GM23338 (cell line): Measurements from ENCODE around the gene DNAJC15. TPM values are rescaled to one million over a fixed set of nuclear protein-coding genes. Genes with fewer than 3 reads are reported as not detected.

Experiments used
- ATAC-seq: fragments of 200-7000 bp; cut with Tn5 transposase; 3 replicates; pipeline ENCODE4 v1.9.1; 2020
- DNase-seq: peaks from one replicate; pipeline ENCODE4 v3.0.0-alpha.2; 2015; ENCODE audit warnings: low spot score
- H2AFZ ChIP-seq: fragments of 200-600 bp; sonication (generic); 2 replicates; pipeline ENCODE4 v1.8.0; 2016; ENCODE audit warnings: antibody characterized with exemption, mild to moderate bottlenecking, moderate library complexity
- H3F3A ChIP-seq: fragments of 200-600 bp; sonication (generic); replicated peaks from 2 replicates; pipeline ENCODE4 v1.8.0; 2017; ENCODE audit warnings: antibody characterized with exemption, mixed run types, low read depth
- H3K27ac ChIP-seq: fragments of 200-600 bp; sonication (generic); 2 replicates; pipeline ENCODE4 v1.6.1; 2016; ENCODE audit warnings: low read depth
- H3K27me3 ChIP-seq: fragments of 200-600 bp; sonication (generic); 2 replicates; pipeline ENCODE4 v1.8.0; 2016; ENCODE audit warnings: mild to moderate bottlenecking, mixed run types, moderate library complexity; ENCODE audit not compliant: insufficient read depth
- H3K36me3 ChIP-seq: fragments of 200-600 bp; sonication (generic); 2 replicates; pipeline ENCODE4 v1.8.0; 2016; ENCODE audit warnings: mild to moderate bottlenecking; ENCODE audit not compliant: insufficient read depth
- H3K4me1 ChIP-seq: fragments of 200-600 bp; sonication (generic); 2 replicates; pipeline ENCODE4 v1.8.0; 2016; ENCODE audit warnings: mild to moderate bottlenecking, moderate library complexity; ENCODE audit not compliant: insufficient read depth
- H3K4me2 ChIP-seq: fragments of 200-600 bp; sonication (generic); 2 replicates; pipeline ENCODE4 v1.7.1; 2017; ENCODE audit warnings: mixed run types
- H3K4me3 ChIP-seq: fragments of 200-600 bp; sonication (generic); 2 replicates; pipeline ENCODE4 v1.6.1; 2016; ENCODE audit warnings: mixed run types
- H3K79me2 ChIP-seq: fragments of 200-600 bp; sonication (generic); replicated peaks from 2 replicates; pipeline ENCODE4 v1.8.0; 2017; ENCODE audit warnings: mild to moderate bottlenecking; ENCODE audit not compliant: insufficient read depth
- H3K9me2 ChIP-seq: fragments of 200-600 bp; sonication (generic); 2 replicates; pipeline ENCODE4 v1.8.0; 2017; ENCODE audit not compliant: insufficient read depth
- H4K20me1 ChIP-seq: fragments of 200-600 bp; sonication (generic); replicated peaks from 2 replicates; pipeline ENCODE4 v1.8.0; 2017; ENCODE audit warnings: mild to moderate bottlenecking; ENCODE audit not compliant: insufficient read depth
- H3K27ac Mint-ChIP-seq: 2 replicates; pipeline ENCODE4 v1.8.0; 2020; ENCODE audit warnings: inconsistent platforms, mild to moderate bottlenecking, moderate library complexity, mixed read lengths
- H3K27me3 Mint-ChIP-seq: 3 replicates; pipeline ENCODE4 v1.8.0; 2022; ENCODE audit warnings: low read depth, mild to moderate bottlenecking, moderate library complexity, mixed read lengths, inconsistent platforms; ENCODE audit not compliant: insufficient read depth, poor library complexity
- H3K36me3 Mint-ChIP-seq: 3 replicates; pipeline ENCODE4 v1.8.0; 2021; ENCODE audit warnings: low read depth, mild to moderate bottlenecking, inconsistent platforms, moderate library complexity, mixed read lengths
- H3K4me1 Mint-ChIP-seq: 3 replicates; pipeline ENCODE4 v1.8.0; 2020; ENCODE audit warnings: mild to moderate bottlenecking, inconsistent platforms, mixed read lengths
- H3K4me3 Mint-ChIP-seq: 3 replicates; pipeline ENCODE4 v1.8.0; 2021; ENCODE audit warnings: moderate library complexity, mild to moderate bottlenecking, inconsistent platforms, mixed read lengths
- H3K9me3 Mint-ChIP-seq: 3 replicates; pipeline ENCODE4 v1.8.0; 2020; ENCODE audit warnings: moderate library complexity, mild to moderate bottlenecking, inconsistent platforms, mixed read lengths
- CREB1 ChIP-seq: fragments of 250-450 bp; sonication (Bioruptor Pico); IDR thresholded peaks from 2 replicates; pipeline ENCODE4 v1.5.0; 2020; ENCODE audit warnings: low read depth, mild to moderate bottlenecking, moderate library complexity
- EZH2 ChIP-seq: fragments of 200-600 bp; sonication (generic); IDR thresholded peaks from one replicate; pipeline ENCODE4 v1.8.0; 2017; ENCODE audit warnings: antibody characterized with exemption, mild to moderate bottlenecking, low read depth; ENCODE audit not compliant: unreplicated experiment
- EZH2phosphoT487 ChIP-seq: fragments of 200-600 bp; sonication (generic); IDR thresholded peaks from one replicate; pipeline ENCODE4 v1.8.1; 2018; ENCODE audit warnings: antibody characterized with exemption; ENCODE audit not compliant: unreplicated experiment
- JUNB ChIP-seq: IDR thresholded peaks from one replicate; pipeline ENCODE4 v1.6.1; 2016; ENCODE audit warnings: antibody characterized with exemption; ENCODE audit not compliant: unreplicated experiment
- POLR2AphosphoS5 ChIP-seq: IDR thresholded peaks from 2 replicates; pipeline ENCODE4 v1.6.1; 2016; ENCODE audit warnings: antibody characterized with exemption, low read depth
- STAT1 ChIP-seq: IDR thresholded peaks from one replicate; pipeline ENCODE4 v1.6.1; 2016; ENCODE audit warnings: antibody characterized with exemption; ENCODE audit not compliant: unreplicated experiment
- polyA plus RNA-seq: library from polyadenylated mRNA; unstranded; fragments of >200 nt; fragmentation: Nextera tagmentation; extraction: Ambion mirVana; gene quantifications from 2 replicates; pipeline ENCODE4 v1.2.1, GENCODE V29; 2016
- total RNA-seq: library from RNA; depleted of rRNA; stranded (reverse); fragments of >200 nt; shearing (Covaris generic); gene quantifications from 2 replicates; pipeline ENCODE4 v1.2.3, GENCODE V29; 2014
- TF ChIP-seq, protein P1 (sequence below), 2 experiments: fragments of 200-600 bp in 1 of 2; sonication (generic) in 1 of 2; conservative IDR thresholded peaks; 2 replicates each; pipeline versions ENCODE4 v1.5.1 to v1.6.1; 2016 to 2017; ENCODE audit warnings: antibody characterized with exemption in 2 of 2, low read depth in 2 of 2, mild to moderate bottlenecking in 2 of 2, moderate library complexity in 1 of 2
- TF ChIP-seq, protein P2 (sequence below): IDR thresholded peaks from one replicate; pipeline ENCODE4 v1.6.1; 2018; ENCODE audit warnings: antibody characterized with exemption; ENCODE audit not compliant: unreplicated experiment

The DNAJC15 gene
- total and polyA plus RNA-seq, 2 experiments from 2014 or later: 11.4 to 80.4 TPM

DNA sequence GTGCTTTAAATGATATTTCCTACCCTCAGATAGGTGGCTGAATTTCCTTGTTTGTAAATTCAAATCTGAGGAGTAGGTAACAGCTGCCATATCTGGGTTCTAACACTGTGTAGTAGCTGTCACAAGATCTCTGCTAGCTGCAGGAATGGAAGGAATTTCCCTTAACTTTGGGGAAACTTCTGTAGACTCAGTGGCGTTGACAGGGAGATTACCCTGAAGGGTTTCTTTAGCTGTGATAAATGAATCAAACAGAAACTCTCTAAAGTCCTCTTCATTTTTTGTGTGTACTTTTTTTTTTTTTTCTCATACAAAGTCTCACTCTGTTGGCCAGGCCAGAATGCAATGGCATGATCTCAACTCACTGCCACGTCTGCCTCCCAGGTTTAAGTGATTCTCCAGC lies 26.0 kb upstream of the DNAJC15 start:
- Histone ChIP-seq H3K4me3 (no peak overlapping the region), H3K4me1 (0 out of 2 replicates have a peak, but pooled peaks cover 10% of the 10 kb centered on the region), H3K4me2 (no peak overlapping the region), H4K20me1 (no peaks in the 10 kb centered on the region), H3K9me2 (peaks cover 5% of the 10 kb centered on the region; the same call in 1 of the 2 replicates), H3F3A (no peaks in the 10 kb centered on the region), H3K27ac (no peak overlapping the region), H3K27me3 (peaks cover 17% of the 10 kb centered on the region), H3K79me2 (no peaks in the 10 kb centered on the region), H2AFZ (no peak overlapping the region), H3K36me3 (no peaks in the 10 kb centered on the region)
- Mint-ChIP-seq H3K27ac (no peak overlapping the region), H3K4me3 (no peak overlapping the region), H3K4me1 (peaks cover 3% of the 10 kb centered on the region; the same call in 2 of the 3 replicates), H3K36me3 (no peaks in the 10 kb centered on the region), H3K9me3 (no peaks in the 10 kb centered on the region; the same call in 2 of the 3 replicates), H3K27me3 (peaks cover 7% of the 10 kb centered on the region)
- TF ChIP-seq POLR2AphosphoS5 (no peak), EZH2phosphoT487 (no peak), CREB1 (CRISPR knock-in tag) (no peak), EZH2 (no peak), JUNB (no peak)
- TF ChIP-seq, protein P1, sequence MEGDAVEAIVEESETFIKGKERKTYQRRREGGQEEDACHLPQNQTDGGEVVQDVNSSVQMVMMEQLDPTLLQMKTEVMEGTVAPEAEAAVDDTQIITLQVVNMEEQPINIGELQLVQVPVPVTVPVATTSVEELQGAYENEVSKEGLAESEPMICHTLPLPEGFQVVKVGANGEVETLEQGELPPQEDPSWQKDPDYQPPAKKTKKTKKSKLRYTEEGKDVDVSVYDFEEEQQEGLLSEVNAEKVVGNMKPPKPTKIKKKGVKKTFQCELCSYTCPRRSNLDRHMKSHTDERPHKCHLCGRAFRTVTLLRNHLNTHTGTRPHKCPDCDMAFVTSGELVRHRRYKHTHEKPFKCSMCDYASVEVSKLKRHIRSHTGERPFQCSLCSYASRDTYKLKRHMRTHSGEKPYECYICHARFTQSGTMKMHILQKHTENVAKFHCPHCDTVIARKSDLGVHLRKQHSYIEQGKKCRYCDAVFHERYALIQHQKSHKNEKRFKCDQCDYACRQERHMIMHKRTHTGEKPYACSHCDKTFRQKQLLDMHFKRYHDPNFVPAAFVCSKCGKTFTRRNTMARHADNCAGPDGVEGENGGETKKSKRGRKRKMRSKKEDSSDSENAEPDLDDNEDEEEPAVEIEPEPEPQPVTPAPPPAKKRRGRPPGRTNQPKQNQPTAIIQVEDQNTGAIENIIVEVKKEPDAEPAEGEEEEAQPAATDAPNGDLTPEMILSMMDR (conservative IDR thresholded peaks at IDR 0.05; ENCODE audit: low read depth in 2 of 2): no peak
- TF ChIP-seq, protein P2, sequence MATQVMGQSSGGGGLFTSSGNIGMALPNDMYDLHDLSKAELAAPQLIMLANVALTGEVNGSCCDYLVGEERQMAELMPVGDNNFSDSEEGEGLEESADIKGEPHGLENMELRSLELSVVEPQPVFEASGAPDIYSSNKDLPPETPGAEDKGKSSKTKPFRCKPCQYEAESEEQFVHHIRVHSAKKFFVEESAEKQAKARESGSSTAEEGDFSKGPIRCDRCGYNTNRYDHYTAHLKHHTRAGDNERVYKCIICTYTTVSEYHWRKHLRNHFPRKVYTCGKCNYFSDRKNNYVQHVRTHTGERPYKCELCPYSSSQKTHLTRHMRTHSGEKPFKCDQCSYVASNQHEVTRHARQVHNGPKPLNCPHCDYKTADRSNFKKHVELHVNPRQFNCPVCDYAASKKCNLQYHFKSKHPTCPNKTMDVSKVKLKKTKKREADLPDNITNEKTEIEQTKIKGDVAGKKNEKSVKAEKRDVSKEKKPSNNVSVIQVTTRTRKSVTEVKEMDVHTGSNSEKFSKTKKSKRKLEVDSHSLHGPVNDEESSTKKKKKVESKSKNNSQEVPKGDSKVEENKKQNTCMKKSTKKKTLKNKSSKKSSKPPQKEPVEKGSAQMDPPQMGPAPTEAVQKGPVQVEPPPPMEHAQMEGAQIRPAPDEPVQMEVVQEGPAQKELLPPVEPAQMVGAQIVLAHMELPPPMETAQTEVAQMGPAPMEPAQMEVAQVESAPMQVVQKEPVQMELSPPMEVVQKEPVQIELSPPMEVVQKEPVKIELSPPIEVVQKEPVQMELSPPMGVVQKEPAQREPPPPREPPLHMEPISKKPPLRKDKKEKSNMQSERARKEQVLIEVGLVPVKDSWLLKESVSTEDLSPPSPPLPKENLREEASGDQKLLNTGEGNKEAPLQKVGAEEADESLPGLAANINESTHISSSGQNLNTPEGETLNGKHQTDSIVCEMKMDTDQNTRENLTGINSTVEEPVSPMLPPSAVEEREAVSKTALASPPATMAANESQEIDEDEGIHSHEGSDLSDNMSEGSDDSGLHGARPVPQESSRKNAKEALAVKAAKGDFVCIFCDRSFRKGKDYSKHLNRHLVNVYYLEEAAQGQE: no peak
- DNase-seq (no peak), ATAC-seq (no peak)

DNA sequence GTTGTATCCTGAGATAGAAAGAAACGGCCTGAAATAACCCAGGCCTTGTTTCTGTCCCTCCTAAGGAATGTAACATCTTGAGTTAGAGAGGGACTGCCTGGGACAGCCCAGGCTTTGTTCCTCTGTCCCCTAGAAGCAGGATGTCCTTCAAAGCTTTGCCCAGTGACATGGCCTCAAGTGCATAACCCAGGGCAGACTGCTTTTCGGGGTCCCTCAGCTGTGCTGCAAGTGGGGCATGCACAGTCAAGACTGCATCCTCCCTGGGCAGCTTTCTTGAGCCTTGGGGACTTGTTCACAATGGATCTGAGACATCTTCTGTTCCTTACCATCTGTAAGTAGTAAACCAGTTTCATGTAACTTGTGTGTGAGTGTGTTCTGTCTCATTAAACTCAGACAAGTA lies 23.9 kb upstream of the DNAJC15 start:
- no peaks in the 10 kb centered on the region for H3K4me1 Mint-ChIP-seq
- TF ChIP-seq, protein P2: no peak
- no peak for TF ChIP-seq EZH2phosphoT487
- TF ChIP-seq POLR2AphosphoS5: no peak
- no peak for TF ChIP-seq CREB1 (CRISPR knock-in tag)
- TF ChIP-seq STAT1: no peak

More for the DNA sequence above, 23.9 kb upstream of the DNAJC15 start:
- Histone ChIP-seq H3K9me2 (peaks cover 5% of the 10 kb centered on the region; the same call in 1 of the 2 replicates), H3K27me3 (no peaks in the 10 kb centered on the region), H3K4me2 (no peak overlapping the region), H3K4me1 (0 out of 2 replicates have a peak, but pooled peaks cover 4% of the 10 kb centered on the region), H3K27ac (no peak overlapping the region), H2AFZ (no peak overlapping the region), H3F3A (no peaks in the 10 kb centered on the region), H3K79me2 (no peaks in the 10 kb centered on the region), H3K36me3 (no peaks in the 10 kb centered on the region), H4K20me1 (no peaks in the 10 kb centered on the region), H3K4me3 (no peak overlapping the region)
- Mint-ChIP-seq H3K27ac (no peak overlapping the region), H3K36me3 (no peaks in the 10 kb centered on the region), H3K27me3 (peaks cover 2% of the 10 kb centered on the region), H3K4me3 (no peak overlapping the region), H3K9me3 (no peaks in the 10 kb centered on the region; the same call in 2 of the 3 replicates)
- DNase-seq: no peak
- ATAC-seq: no peak
